ENCODE data around the gene TRIO. TPM values are rescaled to one million over a fixed set of nuclear protein-coding genes. Genes with fewer than 3 reads are reported as not detected.

The TRIO gene
- total and polyA plus RNA-seq, 2 donors (not counting 1 experiment from before 2014, with no cell fraction given), result 134 to 281 TPM

DNA sequence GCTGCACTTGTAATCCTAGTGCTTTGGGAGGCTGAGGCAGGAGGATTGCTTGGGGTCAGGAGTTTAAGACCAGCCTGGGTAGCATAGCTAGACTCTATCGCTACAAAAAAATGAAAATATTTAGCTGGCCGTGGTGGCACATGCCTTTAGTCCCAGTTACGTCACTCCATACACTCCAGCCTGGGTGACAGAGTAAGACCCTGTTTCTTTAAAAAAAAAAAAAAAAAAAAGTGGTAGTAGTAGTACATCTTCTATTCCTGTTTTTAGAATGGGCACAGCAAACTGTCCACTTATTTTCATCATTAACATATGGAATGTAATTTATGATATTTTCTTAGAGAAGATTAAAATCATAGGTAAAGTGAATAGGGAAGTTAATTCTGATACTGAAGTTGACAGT lies 48.2 kb downstream of the TRIO start:
- no peaks in the 10 kb centered on the region for H4K20me1 ChIP-seq (ENCODE audit: control insufficient read depth, extremely low read depth, insufficient read depth, low read length)

DNA sequence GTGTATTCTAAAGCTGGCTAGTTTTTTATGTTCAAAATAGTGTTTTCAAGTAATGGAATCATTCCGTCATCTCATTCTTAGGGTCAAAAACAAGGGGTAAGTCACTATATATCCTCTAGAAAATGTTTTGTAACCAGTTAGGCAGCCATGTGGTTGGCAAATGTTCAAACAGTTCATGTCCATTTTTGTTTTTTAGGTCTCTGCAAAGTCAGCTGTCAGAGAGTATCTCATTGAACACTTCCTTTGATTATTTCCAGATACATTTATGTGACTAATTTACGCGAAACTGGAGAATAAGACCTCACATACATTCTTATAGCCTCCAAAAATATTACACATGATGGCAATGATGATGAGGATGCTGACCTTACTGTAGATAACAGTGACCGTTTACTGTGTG lies 50.4 kb downstream of the TRIO start:
- Histone ChIP-seq H3K79me2 (ENCODE audit: control insufficient read depth, insufficient read depth, low read length) (peaks cover 93% of the 10 kb centered on the region), H3K4me3 (replicated peaks in 1 of 4; ENCODE audit: control extremely low read depth in 1 of 4, insufficient read depth in 1 of 4, low read depth in 3 of 4, low read length in 4 of 4) (no peak overlapping the region), H3K27ac (ENCODE audit: insufficient read depth, low read length) (peak overlapping the region; percentile 59), H4K20me1 (ENCODE audit: control insufficient read depth, extremely low read depth, insufficient read depth, low read length) (no peaks in the 10 kb centered on the region), H3K9ac (ENCODE audit: insufficient read depth, low read length) (no peak overlapping the region), H3K4me1 (ENCODE audit: control insufficient read depth, extremely low read depth, insufficient read depth, low read length) (peaks cover 43% of the 10 kb centered on the region), H3K9me3 (ENCODE audit: control insufficient read depth, insufficient read depth, low read depth, low read length) (no peaks in the 10 kb centered on the region), H3K36me3 (ENCODE audit: control insufficient read depth, insufficient read depth, low read length) (peaks cover 2% of the 10 kb centered on the region), H3K27me3 (ENCODE audit: control insufficient read depth, insufficient read depth, low read length) (no peaks in the 10 kb centered on the region), H2AFZ (ENCODE audit: low read length) (no peak overlapping the region), H3K4me2 (ENCODE audit: extremely low read depth, insufficient read depth, low read length) (no peak overlapping the region)
- peak; percentile 43 to 52 for DNase-seq (ENCODE audit: low read depth in 2 of 2)
- TF ChIP-seq, protein P1, sequence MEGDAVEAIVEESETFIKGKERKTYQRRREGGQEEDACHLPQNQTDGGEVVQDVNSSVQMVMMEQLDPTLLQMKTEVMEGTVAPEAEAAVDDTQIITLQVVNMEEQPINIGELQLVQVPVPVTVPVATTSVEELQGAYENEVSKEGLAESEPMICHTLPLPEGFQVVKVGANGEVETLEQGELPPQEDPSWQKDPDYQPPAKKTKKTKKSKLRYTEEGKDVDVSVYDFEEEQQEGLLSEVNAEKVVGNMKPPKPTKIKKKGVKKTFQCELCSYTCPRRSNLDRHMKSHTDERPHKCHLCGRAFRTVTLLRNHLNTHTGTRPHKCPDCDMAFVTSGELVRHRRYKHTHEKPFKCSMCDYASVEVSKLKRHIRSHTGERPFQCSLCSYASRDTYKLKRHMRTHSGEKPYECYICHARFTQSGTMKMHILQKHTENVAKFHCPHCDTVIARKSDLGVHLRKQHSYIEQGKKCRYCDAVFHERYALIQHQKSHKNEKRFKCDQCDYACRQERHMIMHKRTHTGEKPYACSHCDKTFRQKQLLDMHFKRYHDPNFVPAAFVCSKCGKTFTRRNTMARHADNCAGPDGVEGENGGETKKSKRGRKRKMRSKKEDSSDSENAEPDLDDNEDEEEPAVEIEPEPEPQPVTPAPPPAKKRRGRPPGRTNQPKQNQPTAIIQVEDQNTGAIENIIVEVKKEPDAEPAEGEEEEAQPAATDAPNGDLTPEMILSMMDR (conservative IDR thresholded peaks at IDR 0.05 in 1 of 2, IDR thresholded peaks at IDR 0.05 in 1 of 2; ENCODE audit: low read depth in 1 of 2, low read length in 2 of 2), result no peak
- TF ChIP-seq EZH2 (IDR thresholded peaks at IDR 0.05; ENCODE audit: low read length, missing control alignments), result no peak

More for the DNA sequence above, 48.2 kb downstream of the TRIO start:
- H3K27ac ChIP-seq (ENCODE audit: insufficient read depth, low read length), result peak overlapping the region; percentile 90
- no peaks in the 10 kb centered on the region for H3K36me3 ChIP-seq (ENCODE audit: control insufficient read depth, insufficient read depth, low read length)
- H3K4me2 ChIP-seq (ENCODE audit: extremely low read depth, insufficient read depth, low read length), result no peak overlapping the region
- TF ChIP-seq, protein P1 (conservative IDR thresholded peaks at IDR 0.05 in 1 of 2, IDR thresholded peaks at IDR 0.05 in 1 of 2; ENCODE audit: low read depth in 1 of 2, low read length in 2 of 2), result no peak
- no peak for TF ChIP-seq EZH2 (IDR thresholded peaks at IDR 0.05; ENCODE audit: low read length, missing control alignments)
- no peak overlapping the region for H2AFZ ChIP-seq (ENCODE audit: low read length)
- peaks cover 49% of the 10 kb centered on the region for H3K4me1 ChIP-seq (ENCODE audit: control insufficient read depth, extremely low read depth, insufficient read depth, low read length)
- peak in 1 of 2 donors; percentile 42 for DNase-seq (ENCODE audit: low read depth in 2 of 2)
- H3K9ac ChIP-seq (ENCODE audit: insufficient read depth, low read length), result no peak overlapping the region
- no peak overlapping the region for H3K4me3 ChIP-seq (replicated peaks in 1 of 4; ENCODE audit: control extremely low read depth in 1 of 4, insufficient read depth in 1 of 4, low read depth in 3 of 4, low read length in 4 of 4)
- peaks cover 93% of the 10 kb centered on the region for H3K79me2 ChIP-seq (ENCODE audit: control insufficient read depth, insufficient read depth, low read length)
- H3K9me3 ChIP-seq (ENCODE audit: control insufficient read depth, insufficient read depth, low read depth, low read length), result no peaks in the 10 kb centered on the region
- no peaks in the 10 kb centered on the region for H3K27me3 ChIP-seq (ENCODE audit: control insufficient read depth, insufficient read depth, low read length)

DNA sequence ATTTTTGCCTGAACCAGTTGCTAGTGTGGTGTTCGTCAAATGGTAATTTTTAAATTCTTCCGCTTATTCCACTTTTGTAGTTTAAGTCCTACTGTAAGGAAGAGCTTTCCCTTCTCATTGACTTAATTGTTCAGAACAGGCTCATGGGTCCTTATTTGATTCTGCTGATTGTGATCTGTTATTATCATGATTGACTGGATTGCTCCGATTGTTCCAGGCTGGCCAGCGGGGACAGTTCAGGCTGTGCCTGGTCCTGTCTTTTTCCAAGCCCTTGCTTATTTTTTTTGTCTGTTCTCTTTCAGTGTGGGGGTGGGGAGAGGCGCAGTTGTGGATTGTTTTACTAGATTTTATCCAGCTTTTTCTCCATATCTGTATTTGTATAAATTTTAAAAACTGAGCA lies 52.4 kb downstream of the TRIO start:
- H3K4me2 ChIP-seq (ENCODE audit: extremely low read depth, insufficient read depth, low read length), result no peak overlapping the region

More for the DNA sequence above, 52.4 kb downstream of the TRIO start:
- peaks cover 3% of the 10 kb centered on the region for H3K36me3 ChIP-seq (ENCODE audit: control insufficient read depth, insufficient read depth, low read length)
- DNase-seq (ENCODE audit: low read depth in 2 of 2), result no peak
- peaks cover 99% of the 10 kb centered on the region for H3K79me2 ChIP-seq (ENCODE audit: control insufficient read depth, insufficient read depth, low read length)
- TF ChIP-seq, protein P1 (conservative IDR thresholded peaks at IDR 0.05 in 1 of 2, IDR thresholded peaks at IDR 0.05 in 1 of 2; ENCODE audit: low read depth in 1 of 2, low read length in 2 of 2), result no peak
- TF ChIP-seq EZH2 (IDR thresholded peaks at IDR 0.05; ENCODE audit: low read length, missing control alignments), result no peak
- no peak overlapping the region for H3K27ac ChIP-seq (ENCODE audit: insufficient read depth, low read length)
- peaks cover 41% of the 10 kb centered on the region for H3K4me1 ChIP-seq (ENCODE audit: control insufficient read depth, extremely low read depth, insufficient read depth, low read length)
- H2AFZ ChIP-seq (ENCODE audit: low read length), result no peak overlapping the region
- no peaks in the 10 kb centered on the region for H3K9me3 ChIP-seq (ENCODE audit: control insufficient read depth, insufficient read depth, low read depth, low read length)
- H3K9ac ChIP-seq (ENCODE audit: insufficient read depth, low read length), result no peak overlapping the region
- H4K20me1 ChIP-seq (ENCODE audit: control insufficient read depth, extremely low read depth, insufficient read depth, low read length), result no peaks in the 10 kb centered on the region
- H3K4me3 ChIP-seq (replicated peaks in 1 of 4; ENCODE audit: control extremely low read depth in 1 of 4, insufficient read depth in 1 of 4, low read depth in 3 of 4, low read length in 4 of 4), result no peak overlapping the region
- no peaks in the 10 kb centered on the region for H3K27me3 ChIP-seq (ENCODE audit: control insufficient read depth, insufficient read depth, low read length)
